HG03064 (cell line): ENCODE data around the gene UNC13A.

Experiments
- ATAC-seq: cut with Tn5 transposase; IDR thresholded peaks from one replicate; pipeline ENCODE4 v1.9.1; 2021; ENCODE audit warnings: low read depth; ENCODE audit not compliant: unreplicated experiment

Gene UNC13A

GRCh38 chr19:17711851-17712250 lies 23.7 kb upstream of the UNC13A start:
- ATAC-seq = no peak

GRCh38 chr19:17706750-17707181 lies 18.6 kb upstream of the UNC13A start:
- ATAC-seq = no peak

- no peak for ATAC-seq
Observed at GRCh38 chr19:17703824-17704463, 15.8 kb upstream of the UNC13A start.

- no peak for ATAC-seq
Observed at GRCh38 chr19:17695198-17695597, 7.0 kb upstream of the UNC13A start.

GRCh38 chr19:17692566-17692965 lies 4.4 kb upstream of the UNC13A start:
- ATAC-seq = no peak

- ATAC-seq = no peak
Observed at GRCh38 chr19:17688853-17689595, 870 bp upstream of the UNC13A start.

- no peak for ATAC-seq
Observed at GRCh38 chr19:17687141-17687856, 855 bp downstream of the UNC13A start.

- ATAC-seq = no peak
Observed at GRCh38 chr19:17686592-17687024, 1.5 kb downstream of the UNC13A start.

- ATAC-seq = no peak
Observed at GRCh38 chr19:17686023-17686521, 2.1 kb downstream of the UNC13A start.

- no peak for ATAC-seq
Observed at GRCh38 chr19:17685451-17686022, 2.6 kb downstream of the UNC13A start.

GRCh38 chr19:17684256-17684655 lies 3.9 kb downstream of the UNC13A start:
- no peak for ATAC-seq

GRCh38 chr19:17683078-17683477 lies 5.1 kb downstream of the UNC13A start:
- ATAC-seq = no peak

- ATAC-seq = no peak
Observed at GRCh38 chr19:17682273-17682672, 5.9 kb downstream of the UNC13A start.

- ATAC-seq = no peak
Observed at GRCh38 chr19:17681505-17682125, 6.5 kb downstream of the UNC13A start.

GRCh38 chr19:17680230-17680722 lies 7.9 kb downstream of the UNC13A start:
- ATAC-seq = no peak

- ATAC-seq = no peak
Observed at GRCh38 chr19:17679526-17680229, 8.5 kb downstream of the UNC13A start.

- no peak for ATAC-seq
Observed at GRCh38 chr19:17678836-17679235, 9.3 kb downstream of the UNC13A start.

- ATAC-seq = no peak
Observed at GRCh38 chr19:17677002-17677401, 11.2 kb downstream of the UNC13A start.

GRCh38 chr19:17676295-17676694 lies 11.9 kb downstream of the UNC13A start:
- ATAC-seq = no peak
